GM21717 (cell line): ENCODE measurements around the gene PFDN6.
"Not testable (repeated sequence)": the region's sequence is repeated elsewhere in the genome, so short reads cannot be mapped to it uniquely, and the experiment has no call there.

Source experiments
- ATAC-seq: cut with Tn5 transposase; IDR thresholded peaks from one replicate; pipeline ENCODE4 v1.9.1; 2021; ENCODE audit warnings: mild to moderate bottlenecking, moderate library complexity; ENCODE audit not compliant: unreplicated experiment

Gene PFDN6

DNA sequence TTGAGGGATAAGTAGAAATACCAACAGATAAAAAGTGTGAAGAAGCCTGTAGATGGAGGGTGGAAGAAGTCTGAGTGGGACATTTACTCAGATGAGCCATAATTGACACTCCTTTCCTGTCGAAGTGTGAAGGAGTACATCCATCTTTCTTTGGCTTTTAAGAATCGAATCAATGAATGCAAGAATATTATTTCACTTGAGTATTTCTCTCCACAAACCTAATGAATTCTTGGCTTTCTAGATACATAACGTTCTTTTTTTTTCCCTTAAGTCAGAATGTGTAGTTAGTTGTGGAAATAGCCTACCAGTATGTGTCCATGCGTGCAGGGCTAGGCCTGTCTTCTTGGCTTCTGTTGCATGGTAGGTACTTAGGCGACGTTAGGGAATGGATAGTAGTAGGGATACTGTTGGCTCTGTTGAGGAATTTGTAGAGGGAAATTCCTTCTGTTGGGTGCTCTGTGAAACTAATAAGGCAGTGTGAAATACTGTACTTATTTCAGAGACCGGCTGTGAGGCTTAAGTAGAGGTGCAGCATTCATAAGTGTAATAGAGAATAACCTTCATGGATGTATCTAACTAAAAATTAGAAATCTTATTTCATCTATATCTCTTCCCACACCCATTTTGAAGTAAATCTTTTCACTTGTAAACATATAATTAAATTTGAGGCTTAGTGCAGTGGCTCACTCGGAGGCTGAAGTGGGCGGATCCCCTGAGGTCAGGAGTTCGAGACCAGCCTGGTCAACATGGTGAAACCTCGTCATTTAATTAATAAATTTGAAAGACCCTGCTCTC lies 16.1 kb upstream of the PFDN6 start:
- ATAC-seq = no peak

DNA sequence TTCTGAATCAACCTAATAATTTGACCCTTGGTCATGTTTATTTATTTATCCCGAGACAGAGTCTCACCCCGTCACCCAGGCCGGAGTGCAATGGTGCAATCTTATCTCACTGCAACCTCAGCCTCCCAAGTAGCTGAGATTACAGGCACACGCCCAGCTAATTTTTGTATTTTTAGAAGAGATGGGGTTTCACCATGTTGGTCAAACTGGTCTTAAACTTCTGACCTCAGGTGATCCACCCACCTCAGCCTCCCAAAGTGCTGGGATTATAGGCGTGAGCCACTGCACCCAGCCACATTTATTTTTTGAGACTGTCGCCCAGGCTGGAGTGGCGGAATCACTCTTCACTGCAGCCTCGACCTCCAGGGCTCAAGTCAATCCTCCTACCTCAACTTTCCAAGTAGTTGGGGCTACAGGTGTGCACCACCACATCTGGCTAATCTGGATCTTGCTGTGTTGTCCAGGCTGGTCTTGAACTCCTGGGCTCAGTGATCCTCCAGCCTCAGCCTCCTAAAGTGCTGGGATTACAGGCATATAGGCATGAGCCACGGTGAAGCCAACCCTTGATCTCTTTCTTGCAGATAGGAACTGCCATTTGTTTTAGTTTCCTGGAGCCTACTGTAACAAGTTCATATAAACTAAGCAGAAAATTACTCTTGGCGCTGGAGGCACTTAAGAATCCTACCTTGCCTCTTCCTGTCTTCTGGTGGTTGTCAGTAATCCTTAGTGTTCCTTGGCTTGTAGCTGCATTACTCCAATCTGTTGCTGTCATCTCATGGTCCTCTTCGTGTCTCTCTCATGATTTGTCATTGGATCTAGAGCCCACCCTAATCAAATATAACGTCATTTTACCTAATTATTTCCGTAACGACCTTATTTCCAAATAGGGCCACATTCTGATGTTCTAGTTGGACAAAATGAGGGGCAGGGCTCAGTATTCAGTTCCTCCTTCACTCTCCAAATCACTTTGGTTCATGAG lies 15.2 kb upstream of the PFDN6 start:
- ATAC-seq = no peak

DNA sequence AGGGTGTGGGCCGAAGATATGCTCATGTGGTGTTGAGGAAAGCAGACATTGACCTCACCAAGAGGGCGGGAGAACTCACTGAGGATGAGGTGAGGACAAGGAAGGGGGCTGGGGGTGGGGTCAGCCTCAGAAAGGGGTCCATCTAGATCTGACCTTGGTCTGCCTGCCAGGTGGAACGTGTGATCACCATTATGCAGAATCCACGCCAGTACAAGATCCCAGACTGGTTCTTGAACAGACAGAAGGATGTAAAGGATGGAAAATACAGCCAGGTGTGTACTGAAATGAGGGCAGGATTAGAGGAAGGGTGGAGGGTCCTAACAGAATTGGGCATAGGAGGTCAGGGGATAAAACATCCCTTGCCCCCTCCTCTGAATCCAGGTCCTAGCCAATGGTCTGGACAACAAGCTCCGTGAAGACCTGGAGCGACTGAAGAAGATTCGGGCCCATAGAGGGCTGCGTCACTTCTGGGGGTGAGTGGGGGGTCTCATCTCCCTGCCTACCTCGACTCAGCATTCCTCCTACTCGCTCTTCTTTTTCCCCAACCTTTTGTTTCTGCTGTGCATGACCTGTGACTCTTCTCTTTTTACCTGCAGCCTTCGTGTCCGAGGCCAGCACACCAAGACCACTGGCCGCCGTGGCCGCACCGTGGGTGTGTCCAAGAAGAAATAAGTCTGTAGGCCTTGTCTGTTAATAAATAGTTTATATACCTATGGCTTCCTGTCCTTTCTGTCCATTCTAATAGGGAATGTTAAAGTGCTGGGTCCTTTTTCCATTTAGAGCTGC lies 13.4 kb upstream of the PFDN6 start:
- ATAC-seq = not testable (repeated sequence)

DNA sequence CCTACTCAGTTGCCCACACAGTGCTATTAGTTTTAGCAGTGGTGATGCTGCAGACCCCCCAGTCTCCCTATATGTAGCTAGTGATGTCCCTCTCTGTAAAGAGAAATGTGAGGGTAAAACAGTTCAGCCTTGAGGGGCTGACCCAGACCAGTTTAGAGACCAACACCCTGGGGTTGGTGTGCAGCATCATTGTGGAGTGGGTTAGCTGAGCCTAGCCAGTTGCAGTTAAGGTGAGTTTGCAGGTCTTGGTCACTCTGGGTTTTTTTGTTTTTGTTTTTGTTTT lies 12.9 kb upstream of the PFDN6 start:
- no peak for ATAC-seq

DNA sequence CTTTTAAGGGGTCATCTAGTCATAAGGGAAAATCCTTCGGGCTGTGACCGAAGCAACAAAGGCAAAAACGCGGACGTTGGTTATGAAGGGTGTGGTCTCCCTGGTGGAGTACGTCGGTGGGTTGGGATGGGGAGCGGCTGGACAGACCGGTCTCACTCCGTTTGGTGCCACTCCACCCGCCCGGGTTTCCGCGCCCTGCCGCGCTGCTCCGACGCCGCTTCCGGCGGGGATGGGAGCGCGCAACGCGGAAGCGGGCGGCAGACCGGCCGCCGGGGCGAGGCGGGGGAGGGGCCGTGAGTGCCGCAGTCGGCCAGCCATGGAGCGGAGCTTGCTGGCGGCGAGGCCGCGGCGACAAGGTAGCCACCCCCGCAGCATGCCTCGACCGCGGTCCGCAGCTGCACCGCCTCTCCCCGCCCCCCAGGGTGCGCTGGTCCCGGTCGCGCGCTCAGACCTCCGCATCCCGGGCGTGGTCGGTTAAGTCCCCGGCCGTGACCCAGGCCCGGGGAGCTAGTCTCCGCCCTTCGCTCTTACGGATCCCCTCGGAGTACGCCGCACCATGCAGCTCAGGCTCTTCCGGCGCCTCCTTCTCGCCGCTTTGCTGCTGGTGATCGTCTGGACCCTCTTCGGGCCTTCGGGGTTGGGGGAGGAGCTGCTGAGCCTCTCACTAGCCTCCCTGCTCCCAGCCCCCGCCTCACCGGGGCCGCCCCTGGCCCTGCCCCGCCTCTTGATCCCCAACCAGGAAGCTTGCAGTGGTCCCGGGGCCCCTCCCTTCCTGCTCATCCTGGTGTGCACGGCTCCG lies 12.3 kb upstream of the PFDN6 start, which contains the start of gene B3GALT4:
Gene B3GALT4 (plus strand): TSS at position 260 of the 799 bp plus-strand sequence. CDS start 297 bp downstream, at position 557.
- ATAC-seq = peak; percentile 43

DNA sequence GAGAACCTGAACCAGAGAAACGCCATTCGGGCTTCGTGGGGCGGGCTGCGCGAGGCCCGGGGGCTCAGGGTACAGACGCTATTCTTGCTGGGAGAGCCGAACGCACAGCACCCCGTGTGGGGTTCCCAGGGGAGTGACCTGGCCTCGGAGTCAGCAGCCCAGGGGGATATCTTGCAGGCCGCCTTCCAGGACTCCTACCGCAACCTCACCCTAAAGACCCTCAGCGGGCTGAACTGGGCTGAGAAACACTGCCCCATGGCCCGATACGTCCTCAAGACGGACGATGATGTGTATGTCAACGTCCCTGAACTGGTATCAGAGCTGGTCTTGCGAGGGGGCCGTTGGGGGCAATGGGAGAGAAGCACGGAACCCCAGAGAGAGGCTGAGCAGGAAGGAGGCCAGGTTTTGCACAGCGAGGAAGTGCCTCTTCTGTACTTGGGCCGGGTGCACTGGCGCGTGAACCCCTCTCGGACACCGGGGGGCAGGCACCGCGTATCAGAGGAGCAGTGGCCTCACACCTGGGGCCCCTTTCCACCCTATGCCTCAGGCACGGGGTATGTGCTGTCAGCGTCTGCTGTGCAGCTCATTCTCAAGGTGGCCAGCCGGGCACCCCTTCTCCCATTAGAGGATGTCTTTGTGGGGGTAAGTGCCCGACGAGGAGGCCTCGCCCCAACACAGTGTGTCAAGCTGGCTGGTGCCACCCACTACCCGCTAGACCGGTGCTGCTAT lies 11.6 kb upstream of the PFDN6 start:
- ATAC-seq = peak; percentile 7

DNA sequence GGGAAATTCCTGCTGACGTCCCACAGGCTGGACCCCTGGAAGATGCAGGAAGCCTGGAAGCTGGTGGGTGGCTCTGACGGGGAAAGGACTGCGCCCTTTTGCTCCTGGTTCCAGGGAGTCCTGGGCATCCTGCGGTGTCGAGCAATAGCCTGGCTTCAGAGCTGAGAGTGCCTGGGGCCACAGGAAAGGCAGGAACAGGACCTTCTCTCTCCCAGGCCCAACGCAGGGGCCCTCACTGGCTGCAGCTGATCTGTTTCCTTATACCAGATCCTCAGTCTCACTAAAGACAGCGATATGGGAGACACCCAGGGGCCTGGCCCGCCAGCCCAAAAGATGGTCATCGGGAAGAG lies 11.0 kb upstream of the PFDN6 start:
- no peak for ATAC-seq

DNA sequence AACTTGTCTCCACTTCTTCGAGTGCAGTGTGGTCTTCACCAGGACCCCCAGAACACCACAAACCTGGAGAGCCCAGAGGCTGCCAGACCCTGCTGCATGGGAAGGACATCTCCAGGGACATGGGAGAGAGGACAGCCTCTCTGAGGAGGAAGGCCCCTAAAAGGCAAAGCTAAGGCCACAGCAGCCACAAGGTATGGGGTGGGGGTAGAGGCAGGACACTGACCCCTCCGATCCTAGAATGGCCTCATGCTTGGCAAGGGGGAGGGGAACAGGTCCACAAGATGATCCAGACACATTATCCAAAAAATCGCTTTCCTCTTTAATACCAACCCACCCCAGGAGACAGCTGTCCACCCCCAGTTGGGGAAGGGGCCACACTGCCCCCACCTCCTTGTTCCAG lies 10.6 kb upstream of the PFDN6 start:
- ATAC-seq = no peak

DNA sequence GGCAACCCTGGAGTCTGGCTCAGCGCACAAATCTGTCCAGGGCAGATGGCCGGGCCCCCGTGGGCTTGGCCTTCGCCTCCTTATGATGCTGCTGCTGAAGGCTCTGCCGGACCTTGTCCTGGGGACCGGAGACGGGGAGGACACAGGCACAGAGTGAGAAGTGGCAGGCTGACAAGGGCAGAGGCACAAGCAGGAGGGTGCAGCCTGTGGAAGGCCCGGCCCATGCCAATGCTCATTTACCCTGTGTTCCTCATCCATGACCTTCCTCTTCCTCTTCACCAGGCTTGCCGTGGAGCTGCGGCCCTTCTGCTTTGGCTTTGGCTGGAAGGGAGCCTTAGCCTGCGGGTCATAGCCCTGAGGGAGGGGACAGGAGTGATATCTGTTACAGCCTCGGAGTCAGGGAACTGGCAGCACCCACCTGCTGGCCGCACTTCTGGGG lies 10.1 kb upstream of the PFDN6 start:
- ATAC-seq = no peak

DNA sequence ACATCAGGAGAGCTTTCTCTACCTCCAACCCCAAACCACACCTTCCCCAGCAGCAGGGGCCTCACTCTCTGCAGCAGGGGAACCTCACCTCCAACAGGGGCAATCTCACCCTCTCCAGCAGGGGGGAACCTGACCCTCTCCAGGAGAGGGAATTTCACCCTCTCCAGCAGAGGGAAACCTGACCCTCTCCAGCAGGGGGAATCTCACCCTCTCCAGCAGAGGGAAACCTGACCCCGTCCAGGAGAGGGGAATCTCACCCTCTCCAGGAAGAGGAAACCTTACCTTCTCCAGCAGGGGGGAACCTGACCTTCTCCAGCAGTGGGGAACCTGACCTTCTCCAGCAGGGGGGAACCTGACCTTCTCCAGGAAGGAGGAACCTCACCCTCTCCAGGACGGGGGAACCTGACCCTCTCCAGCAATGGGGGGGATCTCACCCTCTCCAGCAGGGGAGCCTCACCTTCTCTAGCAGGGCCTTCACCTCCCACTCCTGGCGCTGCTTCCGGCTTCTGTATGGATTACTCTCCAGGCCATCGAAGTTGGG lies 9.4 kb upstream of the PFDN6 start:
- no peak for ATAC-seq

DNA sequence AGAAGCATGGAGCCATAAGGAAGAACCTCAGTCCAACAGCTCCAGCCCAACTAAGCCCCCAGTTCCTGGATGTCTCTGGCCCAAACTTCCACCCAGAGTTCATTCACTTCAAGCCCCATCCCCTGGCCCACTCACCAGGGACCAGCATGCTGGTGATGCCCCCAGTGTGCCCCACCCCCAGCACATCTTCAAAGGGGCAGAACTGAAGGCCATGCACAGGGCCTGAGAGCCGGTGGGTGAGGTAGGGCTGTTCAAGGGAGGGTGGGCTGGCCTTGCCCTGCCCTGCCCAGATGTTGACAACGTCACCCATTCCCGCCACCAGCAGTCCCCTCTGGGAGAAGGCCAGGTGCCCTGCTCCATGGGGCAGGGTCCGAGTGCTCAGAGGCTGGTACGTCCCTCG lies 8.9 kb upstream of the PFDN6 start:
- ATAC-seq = no peak

DNA sequence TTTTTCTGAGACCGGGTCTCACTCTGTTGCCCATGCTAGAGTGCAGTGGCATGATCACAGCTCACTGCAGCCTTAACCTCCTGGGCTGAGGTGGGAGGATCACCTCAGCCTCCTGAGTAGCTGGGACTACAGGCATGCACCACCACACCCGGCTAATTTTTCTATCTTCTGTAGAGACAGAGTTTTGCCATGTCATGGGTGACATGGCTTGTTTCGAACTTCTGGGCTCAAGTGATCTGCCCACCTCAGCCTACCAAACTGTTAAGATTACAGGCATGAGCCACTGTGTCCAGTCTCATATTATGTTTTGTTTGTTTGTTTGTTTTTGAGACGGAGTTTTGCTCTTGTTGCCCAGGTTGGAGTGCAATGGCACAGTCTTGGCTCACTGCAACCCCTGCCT lies 4.2 kb upstream of the PFDN6 start:
- ATAC-seq = not testable (repeated sequence)

DNA sequence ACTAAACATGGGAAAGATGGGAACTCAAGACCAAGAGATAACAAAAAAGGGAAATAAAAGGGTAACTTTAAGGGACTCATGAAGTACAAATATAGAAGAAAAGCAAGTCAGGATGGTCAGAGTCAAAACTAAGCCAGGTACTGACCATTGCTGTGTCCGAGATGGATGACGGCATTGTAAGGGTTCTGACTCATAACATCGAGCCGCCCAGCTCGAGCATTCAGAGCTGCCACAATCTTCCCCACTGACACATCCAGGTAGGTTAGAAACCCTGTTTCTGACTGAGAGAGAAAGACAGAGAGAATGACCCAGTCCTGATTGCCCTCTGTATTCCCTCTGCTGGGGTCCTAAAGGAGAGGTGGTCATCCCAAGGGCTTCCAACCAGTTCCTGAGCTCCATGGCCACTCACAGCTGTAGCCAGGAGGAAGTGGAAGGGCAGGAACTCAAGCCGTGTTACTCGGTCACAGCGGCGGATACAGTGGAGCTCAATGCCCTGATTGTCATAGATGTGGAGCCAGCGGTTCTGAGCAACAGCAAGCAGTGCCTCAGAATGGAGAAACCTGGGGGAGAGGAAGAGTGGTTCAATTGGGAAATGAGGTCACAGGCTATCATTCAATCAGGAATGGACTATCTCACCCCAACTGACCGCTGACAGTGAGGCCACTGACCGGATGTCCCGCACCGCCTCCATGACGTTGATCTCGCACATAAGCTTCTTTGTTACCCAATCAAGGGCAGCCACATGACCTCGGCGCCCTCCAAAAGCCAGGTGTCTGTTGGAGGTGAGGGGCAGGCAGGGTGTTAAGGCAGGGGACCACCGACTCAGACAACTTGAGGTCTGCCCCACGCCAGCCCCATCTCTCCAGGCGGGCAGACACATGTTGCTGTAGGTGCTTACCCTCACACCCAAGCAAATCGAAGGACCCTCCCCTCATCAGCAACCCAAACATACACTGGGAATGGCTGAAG lies 2.2 kb upstream of the PFDN6 start:
- ATAC-seq = no peak

DNA sequence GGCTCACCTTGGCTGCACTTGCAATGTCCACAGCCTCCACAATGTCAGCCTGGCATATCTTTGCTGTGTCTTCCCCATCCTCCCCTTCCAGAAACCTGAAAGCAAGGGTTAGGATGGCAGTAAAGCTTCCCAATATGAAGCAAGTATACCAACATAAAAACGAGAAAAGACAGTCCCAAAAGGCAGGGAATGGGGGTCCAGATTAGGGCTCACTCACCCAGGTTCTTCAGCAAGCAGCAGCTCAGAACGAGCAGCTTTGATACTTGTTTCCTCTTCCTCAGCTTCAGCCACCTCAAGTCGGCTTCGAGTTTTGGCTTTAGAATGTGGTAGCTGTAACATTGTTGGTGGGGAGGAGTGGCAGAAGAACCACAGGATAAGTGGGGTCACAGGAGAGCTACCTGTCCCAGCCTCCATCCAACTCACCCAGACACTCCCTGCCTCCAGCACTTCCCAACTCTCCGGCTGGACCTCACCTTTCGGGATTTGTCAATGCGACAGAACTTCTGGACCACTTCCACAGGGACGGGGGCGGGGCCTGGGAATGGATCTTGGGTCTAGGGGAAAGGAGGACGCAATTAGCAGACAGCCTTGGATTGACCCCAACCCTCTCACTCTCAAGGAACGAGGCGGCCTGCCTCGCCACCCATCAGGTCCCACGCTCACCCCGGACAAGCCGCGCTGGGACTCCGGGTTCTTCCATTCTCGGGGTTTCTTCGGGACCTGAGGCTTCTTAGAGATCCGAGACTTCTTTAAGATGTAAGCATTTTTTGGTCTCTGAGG lies 1.1 kb upstream of the PFDN6 start:
- ATAC-seq = no peak

DNA sequence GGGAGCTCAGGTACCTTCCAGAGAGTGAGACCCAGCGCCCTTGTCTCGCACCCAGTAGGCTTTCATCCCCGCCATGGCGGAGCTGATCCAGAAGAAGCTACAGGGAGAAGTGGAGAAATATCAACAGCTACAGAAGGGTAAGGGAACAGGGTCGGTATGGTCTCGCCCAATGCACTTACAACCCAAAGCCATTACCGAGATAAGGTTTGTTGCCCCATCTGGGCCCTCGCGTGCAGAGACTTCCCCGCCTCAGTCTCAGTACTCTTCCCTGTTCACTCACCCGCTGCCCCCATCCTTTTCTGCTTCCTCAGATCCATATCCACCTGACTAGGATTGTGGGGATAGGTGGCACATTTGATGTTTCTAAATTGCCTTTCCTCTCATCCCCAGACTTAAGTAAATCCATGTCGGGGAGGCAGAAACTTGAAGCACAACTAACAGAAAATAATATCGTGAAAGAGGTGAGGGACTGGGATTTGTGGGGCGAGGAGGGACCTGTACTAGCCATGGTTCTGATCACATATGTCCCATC lies 449 bp downstream of the PFDN6 start:
- peak; percentile 3 for ATAC-seq

DNA sequence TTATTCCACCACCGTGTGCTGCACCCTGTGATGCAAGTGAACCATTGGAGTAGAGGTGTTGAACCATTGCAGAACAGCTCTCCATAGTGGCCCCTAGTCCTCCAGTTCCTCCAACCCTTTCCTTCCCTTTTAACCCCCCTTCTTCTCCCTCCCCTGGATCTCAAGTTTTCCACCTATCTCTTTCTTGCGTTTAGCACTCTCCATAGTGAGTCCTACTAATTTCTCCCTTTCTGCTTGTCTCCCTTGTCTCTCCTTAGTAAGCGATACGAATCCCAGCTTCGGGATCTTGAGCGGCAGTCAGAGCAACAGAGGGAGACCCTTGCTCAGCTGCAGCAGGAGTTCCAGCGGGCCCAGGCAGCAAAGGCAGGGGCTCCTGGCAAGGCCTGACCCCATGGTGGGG lies 1.1 kb downstream of the PFDN6 start:
- ATAC-seq = no peak

DNA sequence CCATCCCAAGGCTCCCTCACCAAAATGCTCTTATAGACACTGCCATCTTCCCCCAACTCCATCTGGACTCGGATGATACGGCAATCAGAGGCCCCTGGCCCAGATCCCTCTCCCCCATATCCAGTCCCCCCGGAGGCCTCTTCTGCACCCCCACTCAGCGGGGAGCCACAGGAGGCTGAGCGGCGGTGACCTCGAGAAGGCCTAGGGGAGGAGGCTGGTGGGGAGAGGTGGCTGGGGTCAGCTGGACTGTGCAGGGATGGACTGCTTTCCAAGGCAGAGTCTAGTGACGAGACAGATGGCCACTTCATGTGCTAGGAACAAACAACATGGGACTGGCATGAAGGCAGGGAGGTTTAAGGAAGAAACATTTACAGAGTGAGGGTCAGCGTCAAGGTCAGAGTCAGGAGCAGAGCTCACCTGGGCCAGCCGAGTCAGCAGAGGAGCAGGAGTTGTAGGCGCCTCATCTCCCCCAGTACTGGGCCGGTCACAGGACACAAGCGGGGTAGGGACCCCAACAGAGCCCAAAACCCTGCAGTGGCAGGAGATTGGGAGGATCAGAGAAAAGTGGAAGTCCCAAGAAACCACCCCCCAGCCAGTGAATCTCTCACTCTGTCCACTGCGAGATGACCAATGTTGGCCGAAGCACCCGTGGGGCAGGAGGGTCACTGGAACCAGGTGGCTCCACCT lies 3.7 kb downstream of the PFDN6 start:
- ATAC-seq = no peak
